PFSK-1 (cell line): ENCODE measurements around the gene HDAC4.

Experiments used
- POLR2AphosphoS5 ChIP-seq: IDR thresholded peaks from 2 replicates; pipeline ENCODE4 v1.6.1; 2012; ENCODE audit warnings: low read depth, mild to moderate bottlenecking, control low read depth, low read length, moderate library complexity
- REST ChIP-seq, 2 experiments: IDR thresholded peaks; 2 replicates each; pipeline versions ENCODE4 v1.6.1 to v1.8.0; 2011 to 2012; ENCODE audit warnings: low read depth in 2 of 2, low read length in 2 of 2, control low read depth in 1 of 2, inconsistent platforms in 1 of 2, mild to moderate bottlenecking in 1 of 2, moderate library complexity in 1 of 2; ENCODE audit not compliant: insufficient read depth in 1 of 2
- SIN3A ChIP-seq: IDR thresholded peaks from 2 replicates; pipeline ENCODE4 v1.6.1; 2012; ENCODE audit warnings: mild to moderate bottlenecking, low read length, moderate library complexity, borderline replicate concordance; ENCODE audit not compliant: insufficient read depth
- TAF1 ChIP-seq: IDR thresholded peaks from 2 replicates; pipeline ENCODE4 v1.6.1; 2012; ENCODE audit warnings: low read length, control low read depth, borderline replicate concordance; ENCODE audit not compliant: insufficient read depth

- TF ChIP-seq TAF1, result no peak
- no peak for TF ChIP-seq SIN3A
- TF ChIP-seq REST (IDR thresholded peaks at IDR 0.05; ENCODE audit: insufficient read depth in 1 of 2, low read depth in 2 of 2, low read length in 2 of 2), result no peak
- no peak for TF ChIP-seq POLR2AphosphoS5
These were observed 356.5 kb downstream of the HDAC4 start for GRCh38 chr2:239044336-239044735.
